GM20000 (cell line): Measurements from ENCODE around the gene VASP.

ENCODE experiments used
- DNase-seq: peaks from one replicate; pipeline ENCODE4 v3.0.0; 2012; ENCODE audit warnings: low spot score
- CTCF ChIP-seq: IDR thresholded peaks from 2 replicates; pipeline ENCODE4 v1.5.1; 2012; ENCODE audit warnings: mild to moderate bottlenecking, control low read depth; ENCODE audit errors: extremely low read depth, missing control alignments

The VASP gene

GRCh38 chr19:45567609-45568008 is 60.3 kb downstream of the VASP start:
- no peak for DNase-seq
- TF ChIP-seq CTCF = no peak

DNA sequence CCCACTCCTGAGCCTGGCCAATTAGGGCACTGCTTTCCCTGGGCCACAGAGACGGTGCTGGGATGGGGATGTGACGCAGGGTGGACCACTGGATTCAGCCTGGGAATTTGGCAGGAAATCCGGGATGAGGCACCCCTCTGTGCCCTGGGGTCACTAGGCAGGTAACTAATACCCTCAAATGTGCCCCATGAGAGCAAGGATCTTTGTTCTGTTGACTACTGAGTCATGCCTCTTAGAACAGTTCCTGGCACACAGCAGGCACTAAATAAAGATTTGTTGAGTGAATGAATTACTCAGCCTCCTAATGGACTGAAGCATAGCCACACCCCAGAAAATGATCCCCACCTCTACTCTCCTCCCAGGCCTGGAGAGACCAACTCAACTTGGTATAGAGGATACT is 61.5 kb downstream of the VASP start:
- no peak for TF ChIP-seq CTCF
- DNase-seq = no peak

GRCh38 chr19:45569619-45570421 is 62.5 kb downstream of the VASP start:
- DNase-seq = peak; percentile 56
- TF ChIP-seq CTCF = peak; percentile 79

- no peak for TF ChIP-seq CTCF
- no peak for DNase-seq
Measured at GRCh38 chr19:45571457-45572220, 64.4 kb downstream of the VASP start.

- no peak for TF ChIP-seq CTCF
- DNase-seq = no peak
Measured at GRCh38 chr19:45574526-45574925, 67.2 kb downstream of the VASP start.

GRCh38 chr19:45575216-45575615 is 67.9 kb downstream of the VASP start:
- TF ChIP-seq CTCF = no peak
- DNase-seq = peak; percentile 64
